Aorta (tissue), 5 donors: Measurements from ENCODE around the gene PPFIA2. TPM values are rescaled to one million over a fixed set of nuclear protein-coding genes. Genes with fewer than 3 reads are reported as not detected.
"Not testable (repeated sequence)": the region's sequence is repeated elsewhere in the genome, so short reads cannot be mapped to it uniquely, and the experiment has no call there.

Experiments
- ATAC-seq: fragments of 200-7000 bp; cut with Tn5 transposase; one replicate; pipeline ENCODE4 v1.9.1; 2022; ENCODE audit warnings: moderate library complexity; ENCODE audit not compliant: low FRiP score
- DNase-seq, 2 donors: peaks; one replicate each; pipeline ENCODE4 v3.0.0-alpha.2; 2020
- H3K27ac ChIP-seq, 2 donors: one replicate each; pipeline ENCODE4 v1.5.1; 2013; ENCODE audit warnings: low read length in 2 of 2, mild to moderate bottlenecking in 2 of 2, moderate library complexity in 2 of 2, control low read depth in 1 of 2, inconsistent platforms in 1 of 2, low read depth in 1 of 2
- H3K27me3 ChIP-seq, 2 donors: one replicate each; pipeline ENCODE4 v1.6.1; 2013; ENCODE audit warnings: control low read depth in 1 of 2, low read length in 1 of 2, mild to moderate bottlenecking in 1 of 2, moderate library complexity in 1 of 2; ENCODE audit not compliant: insufficient read depth in 2 of 2, control insufficient read depth in 1 of 2
- H3K36me3 ChIP-seq, 2 donors: one replicate each; pipeline ENCODE4 v1.6.1; 2013; ENCODE audit warnings: control low read depth in 1 of 2, low read length in 1 of 2, mild to moderate bottlenecking in 1 of 2; ENCODE audit not compliant: insufficient read depth in 2 of 2, control insufficient read depth in 1 of 2
- H3K4me1 ChIP-seq, 2 donors: one replicate each; pipeline ENCODE4 v1.6.1; 2013; ENCODE audit warnings: low read length in 2 of 2, control low read depth in 1 of 2, mild to moderate bottlenecking in 1 of 2, moderate library complexity in 1 of 2; ENCODE audit not compliant: insufficient read depth in 2 of 2, control insufficient read depth in 1 of 2
- H3K4me3 ChIP-seq, 2 donors: one replicate each; pipeline ENCODE4 v1.5.1; 2013; ENCODE audit warnings: low read length in 2 of 2, control low read depth in 1 of 2, mild to moderate bottlenecking in 1 of 2
- H3K9me3 ChIP-seq: one replicate; pipeline ENCODE4 v1.6.1; 2013; ENCODE audit warnings: mild to moderate bottlenecking, low read length; ENCODE audit not compliant: control insufficient read depth
- WGBS, 2 donors: extraction: QIAGEN DNeasy Blood & Tissue Kit; methylation state at CpG; one replicate each; pipeline ENCODE4 v1.1.7; 2013; 5-methylcytosine and 5-hydroxymethylcytosine counted together
- intact Hi-C, 2 donors: fragments of 100-400 bp; cut with DNase I; formaldehyde crosslinking; loops; one replicate each; pipeline versions ENCODE4 v1.14.2 to v1.15.0; 2022
- polyA plus RNA-seq, 2 donors: library from polyadenylated mRNA; stranded (reverse); fragments of 200-250 nt; gene quantifications; one replicate each; pipeline ENCODE4 v1.2.3, GENCODE V29; 2013
- total RNA-seq, 2 donors: library from RNA; stranded (reverse); fragmentation: NEBNext Ultra II Directional; extraction: Animal tissue kit (Norgen Biotek cat#: 25700); gene quantifications; one replicate each; pipeline ENCODE4 v1.2.1, GENCODE V29; 2021
- donor health status: healthy with polysubstance abuse.
- donor health status: Bipolar disorder and iron deficiency.
- donor health status: DM: no; HTN: no; CAD: no.
- donor health status: DM: no; HTN: no; CAD: no.
- donor health status: DM: yes; HTN: yes; CAD: no.

The PPFIA2 gene
- total and polyA plus RNA-seq, 4 donors, result 5.4 to 46.6 (median 15.7) TPM

DNA sequence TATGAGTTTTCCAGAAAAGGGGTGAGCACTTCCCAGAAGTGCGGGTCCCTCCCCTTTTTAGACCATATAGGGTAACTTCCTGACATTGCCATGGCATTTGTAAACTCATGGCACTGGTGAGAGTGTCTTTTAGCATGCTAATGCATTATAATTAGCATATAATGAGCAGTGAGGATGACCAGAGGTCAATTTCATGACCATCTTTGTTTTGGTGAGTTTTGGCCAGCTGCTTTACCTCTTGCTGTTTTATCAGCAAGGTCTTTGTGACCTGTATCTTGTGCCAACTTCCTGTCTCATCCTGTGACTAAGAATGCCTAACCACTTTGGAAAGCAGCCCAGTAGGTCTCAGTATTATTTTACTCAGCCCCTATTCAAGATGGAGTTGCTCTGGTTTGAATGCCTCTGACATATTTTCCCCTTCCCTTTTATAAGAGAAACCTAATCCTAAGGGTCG is 549.4 kb downstream of the PPFIA2 start:
- 82% methylated on average over 2 of the region's 2 CpGs for WGBS, 2 donors
- H3K9me3 ChIP-seq, ATAC-seq, intact Hi-C loops, H3K4me1 ChIP-seq, DNase-seq, H3K4me3 ChIP-seq, H3K27ac ChIP-seq, H3K27me3 ChIP-seq, H3K36me3 ChIP-seq: not testable (repeated sequence)

DNA sequence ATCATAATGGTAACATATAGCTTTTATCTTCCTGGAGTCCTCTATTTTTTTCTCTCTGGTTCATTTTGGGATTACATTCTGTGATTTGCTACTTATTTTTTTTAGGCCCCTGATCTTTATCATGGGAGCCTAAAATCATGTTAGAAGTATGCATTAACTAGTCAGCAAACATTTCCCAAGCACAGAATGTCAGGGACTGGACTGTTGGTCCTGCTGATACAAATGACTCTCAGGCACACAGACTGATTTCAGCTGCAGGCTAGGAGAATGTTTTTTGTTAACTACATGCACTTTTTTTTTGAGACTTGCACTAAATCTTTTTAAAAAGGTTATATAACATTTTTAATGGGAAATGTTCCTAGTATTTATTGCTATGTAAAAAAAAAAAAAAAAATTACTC is 550.1 kb downstream of the PPFIA2 start:
- Histone ChIP-seq H3K36me3 (no peaks in the 10 kb centered on the region), H3K27me3 (no peaks in the 10 kb centered on the region), H3K27ac (no peak overlapping the region), H3K4me3 (no peak overlapping the region), H3K4me1 (no peaks in the 10 kb centered on the region), H3K9me3 (no peaks in the 10 kb centered on the region)
- intact Hi-C loops, result no loop called here
- DNase-seq, result no peak
- no peak for ATAC-seq

DNA sequence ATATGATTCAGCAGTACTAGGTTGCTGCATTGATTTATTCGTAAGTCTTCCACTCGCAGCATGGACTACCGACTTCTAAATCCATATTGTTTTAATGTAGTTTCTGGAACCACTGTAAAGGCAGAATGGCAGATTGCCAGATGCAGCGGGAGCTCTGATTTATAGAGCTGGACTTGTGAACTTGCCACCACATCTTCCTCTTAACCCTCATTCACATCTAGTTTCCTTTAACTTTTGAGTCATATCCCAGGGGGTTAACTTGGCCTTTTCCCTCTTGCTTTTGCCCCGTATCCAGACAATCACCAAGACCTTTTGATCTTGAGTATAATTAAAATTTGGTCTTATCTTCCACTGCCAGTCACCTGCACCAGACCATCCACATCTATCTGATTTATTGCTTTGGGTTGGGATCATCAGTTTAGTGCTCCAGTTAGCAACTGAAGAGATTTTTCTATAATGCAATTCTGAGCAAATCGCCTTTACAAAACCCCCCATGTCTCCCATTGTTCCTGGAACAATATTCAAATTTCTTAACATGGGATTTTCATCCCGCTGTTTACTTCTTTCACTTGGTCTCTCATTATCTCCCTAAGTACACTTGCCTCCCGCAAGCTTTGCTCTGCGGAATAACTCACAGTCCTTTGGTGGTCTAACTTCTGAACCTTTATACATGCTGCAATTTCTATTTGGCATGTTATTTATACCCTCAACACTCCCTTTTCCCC is 550.8 kb downstream of the PPFIA2 start:
- H3K36me3 ChIP-seq, result no peaks in the 10 kb centered on the region
- no peaks in the 10 kb centered on the region for H3K27me3 ChIP-seq
- no peak overlapping the region for H3K27ac ChIP-seq
- H3K4me1 ChIP-seq, result no peaks in the 10 kb centered on the region
- intact Hi-C loops, result no loop called here
- ATAC-seq (no peak), DNase-seq (no peak)
- H3K4me3 ChIP-seq, result no peak overlapping the region
- WGBS, 2 donors, result 70 to 79% methylated on average over 9 of the region's 9 CpGs
- H3K9me3 ChIP-seq, result no peaks in the 10 kb centered on the region
